Keratinocyte (primary cell): Measurements from ENCODE around the gene OSBPL1A.

Experiments used
- EZH2 ChIP-seq: IDR thresholded peaks from one replicate; pipeline ENCODE4 v1.6.1; 2012; ENCODE audit warnings: inconsistent platforms, mild to moderate bottlenecking, low read length, moderate library complexity
- TF ChIP-seq, protein P1 (sequence below), 3 experiments: IDR thresholded peaks in 1 of 3; conservative IDR thresholded peaks in 1 of 3; optimal IDR thresholded peaks in 1 of 3; 2 replicates in 2 of 3; 3 replicates in 1 of 3; pipeline versions ENCODE3 to v1.5.1; 2011; ENCODE audit warnings: low read length in 3 of 3, mild to moderate bottlenecking in 3 of 3, moderate library complexity in 2 of 3, control low read depth in 1 of 3, inconsistent platforms in 1 of 3; ENCODE audit not compliant: insufficient read depth in 2 of 3; ENCODE audit errors: extremely low read depth in 1 of 3

DNA sequence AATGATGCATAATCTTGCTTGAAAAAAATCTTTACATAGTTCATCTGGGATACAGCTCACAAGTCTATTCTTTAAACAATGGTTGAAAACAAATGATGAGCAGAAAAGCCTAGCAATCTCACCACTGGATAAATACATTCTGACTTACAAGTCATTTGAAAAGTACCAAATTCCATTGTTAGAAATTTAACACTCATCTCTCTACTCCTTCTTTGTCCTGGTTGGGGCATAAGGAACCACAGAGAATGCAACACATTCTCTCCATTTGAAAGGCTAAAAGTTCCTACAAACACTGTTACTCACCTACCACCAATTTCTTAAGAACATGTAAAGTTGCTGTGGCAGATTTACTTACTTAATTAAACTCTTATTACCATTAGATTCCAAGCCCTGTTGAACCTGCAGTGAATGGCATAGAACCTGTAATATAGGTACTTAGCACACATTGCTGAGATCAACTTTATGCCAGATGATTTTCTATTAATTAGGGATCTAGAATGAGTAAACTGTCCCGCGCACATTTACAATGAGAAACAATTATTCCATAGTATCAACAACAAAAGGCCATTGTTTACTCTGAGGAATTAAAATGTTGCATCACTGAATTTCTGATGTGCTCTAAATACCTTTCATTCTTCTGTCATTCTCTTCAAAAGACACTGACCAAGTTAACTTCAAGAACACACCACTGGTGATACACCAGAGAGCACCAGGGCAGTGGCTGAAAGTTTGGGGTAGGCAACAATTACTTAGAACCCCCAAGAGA, 189.2 kb downstream of the OSBPL1A start:
- TF ChIP-seq, protein P1, sequence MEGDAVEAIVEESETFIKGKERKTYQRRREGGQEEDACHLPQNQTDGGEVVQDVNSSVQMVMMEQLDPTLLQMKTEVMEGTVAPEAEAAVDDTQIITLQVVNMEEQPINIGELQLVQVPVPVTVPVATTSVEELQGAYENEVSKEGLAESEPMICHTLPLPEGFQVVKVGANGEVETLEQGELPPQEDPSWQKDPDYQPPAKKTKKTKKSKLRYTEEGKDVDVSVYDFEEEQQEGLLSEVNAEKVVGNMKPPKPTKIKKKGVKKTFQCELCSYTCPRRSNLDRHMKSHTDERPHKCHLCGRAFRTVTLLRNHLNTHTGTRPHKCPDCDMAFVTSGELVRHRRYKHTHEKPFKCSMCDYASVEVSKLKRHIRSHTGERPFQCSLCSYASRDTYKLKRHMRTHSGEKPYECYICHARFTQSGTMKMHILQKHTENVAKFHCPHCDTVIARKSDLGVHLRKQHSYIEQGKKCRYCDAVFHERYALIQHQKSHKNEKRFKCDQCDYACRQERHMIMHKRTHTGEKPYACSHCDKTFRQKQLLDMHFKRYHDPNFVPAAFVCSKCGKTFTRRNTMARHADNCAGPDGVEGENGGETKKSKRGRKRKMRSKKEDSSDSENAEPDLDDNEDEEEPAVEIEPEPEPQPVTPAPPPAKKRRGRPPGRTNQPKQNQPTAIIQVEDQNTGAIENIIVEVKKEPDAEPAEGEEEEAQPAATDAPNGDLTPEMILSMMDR (optimal IDR thresholded peaks at IDR 0.05 in 1 of 3, IDR thresholded peaks at IDR 0.05 in 1 of 3, conservative IDR thresholded peaks at IDR 0.05 in 1 of 3; ENCODE audit: extremely low read depth in 1 of 3, insufficient read depth in 2 of 3, low read length in 3 of 3) = no peak
- no peak for TF ChIP-seq EZH2
